HG02642 (cell line): ENCODE results near the gene MOB3B.
"Not testable (repeated sequence)": the region's sequence is repeated elsewhere in the genome, so short reads cannot be mapped to it uniquely, and the experiment has no call there.

Source experiments
- ATAC-seq: cut with Tn5 transposase; IDR thresholded peaks from one replicate; pipeline ENCODE4 v1.9.1; 2021; ENCODE audit warnings: mild to moderate bottlenecking; ENCODE audit not compliant: unreplicated experiment, poor library complexity

Gene MOB3B

DNA sequence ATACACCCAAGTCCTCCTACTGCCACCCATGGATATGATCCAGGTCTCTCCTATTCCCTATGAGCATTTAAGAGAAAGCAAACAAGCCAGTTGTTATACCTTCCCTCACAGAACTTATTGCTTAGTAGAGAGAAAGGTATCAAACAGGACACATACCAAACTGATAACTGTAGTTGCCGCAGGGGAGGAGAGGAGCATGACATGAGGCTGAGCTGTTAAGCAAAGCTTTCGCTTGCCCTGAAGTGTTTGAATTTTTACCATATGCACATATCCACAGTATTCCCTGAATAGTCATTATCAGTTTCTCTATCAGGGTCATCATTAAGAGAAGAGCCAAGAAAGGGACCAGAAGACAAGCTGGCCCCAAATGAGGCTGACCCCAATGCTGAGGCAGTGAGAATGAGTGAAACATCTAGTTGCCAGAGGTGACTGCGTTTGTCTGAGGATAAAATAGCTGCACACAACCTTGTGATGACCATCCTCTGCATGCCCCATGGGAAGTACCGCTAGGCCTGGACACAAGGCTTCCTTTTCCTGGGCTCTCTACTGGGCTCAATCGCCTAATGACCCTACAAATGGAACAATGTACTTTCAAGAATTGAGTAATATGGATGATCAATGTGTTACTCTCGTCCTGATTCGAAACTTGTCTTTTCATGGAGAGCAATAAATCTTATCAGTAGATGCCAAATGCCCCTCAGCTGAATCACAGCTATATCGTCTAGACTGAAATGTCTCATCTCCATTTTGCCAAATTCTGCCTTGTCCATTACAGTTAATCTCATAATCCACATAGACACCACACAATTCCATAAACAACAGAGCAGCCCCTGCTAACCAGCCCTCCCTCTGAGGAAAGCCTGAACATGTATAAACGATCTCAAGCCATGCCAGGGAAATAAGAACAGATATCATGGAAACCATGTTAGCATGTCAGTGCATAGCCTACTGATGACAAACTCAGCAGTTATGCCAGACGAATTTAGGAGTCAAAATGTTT lies 9.8 kb downstream of the MOB3B start:
- no peak for ATAC-seq

DNA sequence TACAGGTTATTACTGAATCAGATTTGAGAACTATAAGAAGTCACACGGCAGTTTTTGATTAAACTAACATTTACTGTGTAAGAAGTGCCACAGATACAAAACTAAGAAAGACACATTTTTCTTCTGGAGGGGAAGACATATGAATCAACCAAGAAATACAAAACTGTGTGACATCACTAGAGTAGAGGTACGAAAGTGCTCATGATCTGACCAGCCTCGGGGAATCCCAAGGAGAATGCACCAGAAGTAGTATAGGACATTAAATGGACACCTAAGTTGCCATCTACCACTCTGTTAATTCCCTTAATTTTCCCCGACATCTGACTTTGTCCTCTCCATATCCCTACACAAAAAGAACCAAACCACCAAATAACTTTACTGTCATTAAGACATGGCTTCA lies 10.8 kb downstream of the MOB3B start:
- ATAC-seq, result no peak

DNA sequence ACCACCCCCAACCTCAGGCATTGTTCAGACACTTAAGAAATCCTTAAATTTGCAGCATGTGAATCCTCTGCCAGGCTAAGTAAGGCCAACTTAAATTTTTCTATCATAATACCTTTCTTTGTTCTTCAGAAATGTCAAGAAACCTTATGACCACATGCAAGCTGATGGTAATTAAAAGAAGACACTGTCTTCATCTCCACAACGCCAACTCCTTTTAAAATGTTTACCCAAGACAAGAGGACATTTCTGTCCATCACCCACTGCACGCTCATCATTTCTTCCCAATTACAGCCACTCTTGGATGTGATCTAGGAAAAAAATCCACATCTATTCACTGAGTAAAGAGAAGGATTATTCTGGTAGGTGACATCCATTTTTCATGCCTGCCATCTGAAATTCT lies 11.6 kb downstream of the MOB3B start:
- no peak for ATAC-seq

DNA sequence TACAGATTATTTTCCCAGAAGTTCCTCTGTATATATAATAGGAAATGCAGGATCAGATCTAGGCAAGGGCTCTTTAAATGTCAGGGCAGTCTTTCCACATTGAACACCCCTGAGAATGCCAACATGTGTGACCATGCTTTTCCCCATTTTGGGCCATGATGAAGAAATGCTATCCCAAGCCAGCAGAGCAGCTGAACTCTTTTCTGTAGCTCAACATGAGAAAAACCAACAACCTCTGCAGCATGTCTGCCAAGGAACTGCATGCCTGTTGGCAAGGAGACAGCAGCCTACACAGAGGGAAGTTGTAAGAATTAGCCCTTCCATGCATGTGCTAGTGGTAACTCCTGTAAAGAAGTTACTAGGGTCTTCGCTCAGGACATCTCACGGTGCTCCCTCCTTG lies 15.1 kb downstream of the MOB3B start:
- no peak for ATAC-seq

DNA sequence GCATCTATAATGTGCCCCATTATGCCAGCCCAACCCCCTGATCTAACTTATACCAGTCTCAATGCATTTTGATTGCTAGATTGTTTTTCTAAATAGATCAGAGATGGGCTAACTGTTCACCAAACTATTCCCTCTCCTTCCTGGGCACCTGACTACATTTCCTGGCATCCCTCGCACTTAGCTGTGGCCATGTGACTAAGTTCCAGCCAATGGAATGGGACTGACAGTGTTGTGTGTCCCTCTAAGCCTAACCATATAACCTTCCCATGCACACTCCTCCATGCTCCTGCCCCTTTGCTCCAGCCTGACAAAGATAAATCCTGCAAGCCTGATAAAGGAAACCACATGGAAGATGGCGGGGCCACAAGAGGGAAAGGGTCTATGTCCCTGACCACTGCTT lies 17.8 kb downstream of the MOB3B start:
- no peak for ATAC-seq

GRCh38 chr9:27510780-27511179 lies 18.8 kb downstream of the MOB3B start:
- ATAC-seq, result no peak

GRCh38 chr9:27506981-27507380 lies 22.6 kb downstream of the MOB3B start:
- no peak for ATAC-seq

DNA sequence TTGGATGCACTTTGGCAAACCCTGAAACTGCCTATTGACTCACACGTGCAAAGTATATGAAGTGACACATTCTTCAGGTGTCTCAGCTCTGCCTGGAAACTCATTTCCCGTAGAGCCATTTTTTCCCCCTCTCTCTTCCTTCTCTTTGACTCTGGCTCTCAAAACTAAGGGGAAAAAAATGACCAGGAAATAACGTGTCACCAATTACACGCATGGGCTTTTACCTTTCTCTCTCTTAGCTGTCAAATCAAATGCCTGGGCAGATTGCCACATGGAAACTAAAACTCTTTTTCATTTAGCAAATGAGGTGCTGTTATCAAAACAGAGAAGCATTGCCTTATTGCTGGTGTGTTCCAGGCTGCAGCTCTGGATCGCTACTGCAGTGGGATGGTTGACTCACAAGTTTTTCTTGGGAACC lies 23.9 kb downstream of the MOB3B start:
- ATAC-seq, result no peak

DNA sequence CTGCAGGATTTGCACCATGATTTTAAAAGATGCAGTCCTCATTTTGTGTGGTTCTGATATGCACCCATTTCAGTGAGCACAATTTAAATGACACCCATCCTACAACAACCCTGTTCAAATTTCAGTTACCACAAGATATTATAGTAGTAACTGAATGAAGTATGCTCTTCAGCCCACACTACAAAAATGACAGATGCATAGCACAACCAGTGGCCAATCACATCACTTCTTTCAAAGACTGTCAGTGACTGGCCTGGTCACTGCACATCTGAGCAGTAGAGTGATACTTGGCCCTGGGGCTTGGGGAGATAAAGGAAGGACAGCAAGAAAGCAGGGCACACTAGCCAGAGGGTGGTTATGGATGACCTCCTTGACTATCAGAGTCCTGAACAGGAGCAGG lies 25.4 kb downstream of the MOB3B start:
- no peak for ATAC-seq

GRCh38 chr9:27503623-27504022 lies 26.0 kb downstream of the MOB3B start:
- no peak for ATAC-seq

DNA sequence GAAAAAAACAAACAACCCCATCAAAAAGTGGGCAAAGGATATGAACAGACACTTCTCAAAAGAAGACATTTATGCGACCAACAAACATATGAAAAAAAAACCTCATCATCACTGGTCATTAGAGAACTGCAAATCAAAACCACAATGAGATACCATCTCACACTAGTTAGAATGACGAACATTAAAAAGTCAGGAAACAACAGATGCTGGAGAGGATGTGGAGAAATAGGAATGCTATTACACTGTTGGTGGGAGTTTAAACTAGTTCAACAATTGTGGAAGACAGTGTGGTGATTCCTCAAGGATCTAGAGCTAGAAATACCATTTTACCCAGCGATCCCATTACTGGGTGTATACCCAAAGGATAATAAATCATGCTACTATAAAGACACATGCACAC lies 28.7 kb downstream of the MOB3B start:
- not testable (repeated sequence) for ATAC-seq

- no peak for ATAC-seq
Observed at GRCh38 chr9:27499451-27499850, 30.2 kb downstream of the MOB3B start.

GRCh38 chr9:27497883-27498417 lies 31.7 kb downstream of the MOB3B start:
- ATAC-seq, result no peak

DNA sequence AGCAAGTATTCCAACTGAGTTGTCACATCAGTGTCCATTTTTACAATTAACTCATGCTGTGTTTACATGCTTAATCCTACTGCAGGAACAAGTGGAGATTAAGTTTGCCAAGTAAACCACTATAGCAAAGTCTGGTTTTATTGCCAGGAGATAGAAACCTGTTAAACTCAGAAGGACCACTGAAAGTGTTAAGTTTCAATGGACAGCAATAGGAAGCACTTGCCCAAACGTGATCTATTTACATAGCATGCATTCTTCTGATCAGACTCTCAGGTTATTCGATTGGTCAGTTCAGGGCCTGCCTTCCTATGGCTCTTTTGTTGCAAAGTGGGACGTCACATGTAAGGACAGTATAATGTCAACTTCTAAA lies 33.5 kb downstream of the MOB3B start:
- ATAC-seq, result no peak

GRCh38 chr9:27495480-27496134 lies 34.0 kb downstream of the MOB3B start:
- no peak for ATAC-seq

DNA sequence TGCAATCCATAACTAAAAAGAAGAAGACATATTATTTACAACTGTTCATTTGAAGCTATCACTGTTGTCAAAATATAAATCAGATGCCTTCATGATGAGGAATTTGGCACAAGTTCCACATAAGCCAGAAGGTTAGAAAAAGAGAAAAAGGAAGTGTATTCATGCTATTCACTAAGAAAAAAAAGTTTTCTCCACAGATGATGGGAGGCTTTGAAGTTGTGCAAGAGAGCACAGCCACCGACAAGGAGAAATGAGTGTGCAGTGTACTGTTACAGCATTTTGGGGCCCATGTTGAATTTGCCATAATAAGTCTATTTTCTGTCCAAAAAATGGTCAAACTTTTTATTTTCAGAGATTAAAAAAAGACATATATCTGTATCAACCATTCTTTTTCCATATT lies 38.5 kb downstream of the MOB3B start:
- ATAC-seq, result no peak

- peak; percentile 90 for ATAC-seq
Observed at GRCh38 chr9:27489087-27489876, 40.3 kb downstream of the MOB3B start.

GRCh38 chr9:27487927-27488326 lies 41.7 kb downstream of the MOB3B start:
- ATAC-seq, result no peak

- ATAC-seq, result no peak
Observed at GRCh38 chr9:27487128-27487640, 42.4 kb downstream of the MOB3B start.

DNA sequence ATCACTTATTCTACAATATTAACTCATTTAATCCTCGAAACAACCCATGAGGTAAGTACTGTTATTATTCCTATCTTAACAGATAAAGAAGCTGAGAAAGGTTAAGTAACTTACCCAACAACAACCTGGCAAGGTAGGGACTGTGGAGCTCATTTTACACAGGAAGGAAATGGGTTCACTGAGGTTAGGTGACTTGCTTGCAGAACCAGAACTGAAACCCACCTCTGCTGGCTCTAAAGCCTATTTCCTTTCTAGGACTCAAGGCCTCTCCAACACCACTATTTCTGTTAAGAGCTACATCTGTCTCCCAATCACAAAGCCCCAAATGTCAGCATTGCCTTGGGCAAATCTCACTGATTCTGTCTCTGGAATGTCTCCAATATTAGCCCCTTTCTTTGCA lies 44.5 kb downstream of the MOB3B start:
- peak; percentile 82 for ATAC-seq
